Stimulated activated CD4-positive, alpha-beta T cell treated with anti-CD3 and anti-CD28 coated beads, Interleukin-12 subunit alpha, Interleukin-12 subunit beta, amount 100 ng/mL, for 24 hours (primary cell): ENCODE data around the gene PARD3.
"Not testable (repeated sequence)": the region's sequence is repeated elsewhere in the genome, so short reads cannot be mapped to it uniquely, and the experiment has no call there.

Source experiments
- DNase-seq, 2 experiments: peaks; one replicate each; pipeline ENCODE4 v3.0.0-alpha.2; 2020; ENCODE audit warnings: low read depth in 2 of 2

The PARD3 gene

GRCh38 chr10:34268410-34268809 is 546.7 kb downstream of the PARD3 start:
- DNase-seq = not testable (repeated sequence)

- DNase-seq = no peak
Measured at GRCh38 chr10:34262985-34263384, 552.1 kb downstream of the PARD3 start.

GRCh38 chr10:34260904-34261303 is 554.2 kb downstream of the PARD3 start:
- no peak for DNase-seq

- no peak for DNase-seq
Measured at GRCh38 chr10:34256216-34256615, 558.9 kb downstream of the PARD3 start.

- DNase-seq = no peak
Measured at GRCh38 chr10:34255035-34255434, 560.1 kb downstream of the PARD3 start.

GRCh38 chr10:34254596-34254995 is 560.5 kb downstream of the PARD3 start:
- no peak for DNase-seq

- no peak for DNase-seq
Measured at GRCh38 chr10:34252111-34252510, 563.0 kb downstream of the PARD3 start.

GRCh38 chr10:34251177-34251576 is 563.9 kb downstream of the PARD3 start:
- no peak for DNase-seq

GRCh38 chr10:34250722-34251121 is 564.4 kb downstream of the PARD3 start:
- DNase-seq = no peak

- no peak for DNase-seq
Measured at GRCh38 chr10:34249634-34250033, 565.5 kb downstream of the PARD3 start.

- no peak for DNase-seq
Measured at GRCh38 chr10:34247560-34247959, 567.5 kb downstream of the PARD3 start.

GRCh38 chr10:34244756-34245484 is 570.2 kb downstream of the PARD3 start:
- no peak for DNase-seq

- no peak for DNase-seq
Measured at GRCh38 chr10:34241226-34242000, 573.7 kb downstream of the PARD3 start.

- DNase-seq = no peak
Measured at GRCh38 chr10:34240039-34240438, 575.1 kb downstream of the PARD3 start.

- DNase-seq = no peak
Measured at GRCh38 chr10:34237898-34238455, 577.1 kb downstream of the PARD3 start.

- DNase-seq = no peak
Measured at GRCh38 chr10:34236931-34237330, 578.2 kb downstream of the PARD3 start.

GRCh38 chr10:34235164-34235832 is 579.8 kb downstream of the PARD3 start:
- DNase-seq = no peak

GRCh38 chr10:34232481-34232880 is 582.6 kb downstream of the PARD3 start:
- DNase-seq = no peak

GRCh38 chr10:34231441-34232180 is 583.5 kb downstream of the PARD3 start:
- DNase-seq = no peak

- DNase-seq = no peak
Measured at GRCh38 chr10:34229917-34230316, 585.2 kb downstream of the PARD3 start.

- no peak for DNase-seq
Measured at GRCh38 chr10:34228066-34228465, 587.0 kb downstream of the PARD3 start.

GRCh38 chr10:34224639-34225038 is 590.5 kb downstream of the PARD3 start:
- no peak for DNase-seq
